ENCODE results near the gene DNAJA3.

The DNAJA3 gene

GRCh38 chr16:4435337-4436067 is 9.8 kb downstream of the DNAJA3 start:
- no peak for DNase-seq

GRCh38 chr16:4437366-4437765 is 11.7 kb downstream of the DNAJA3 start:
- DNase-seq: no peak

DNA sequence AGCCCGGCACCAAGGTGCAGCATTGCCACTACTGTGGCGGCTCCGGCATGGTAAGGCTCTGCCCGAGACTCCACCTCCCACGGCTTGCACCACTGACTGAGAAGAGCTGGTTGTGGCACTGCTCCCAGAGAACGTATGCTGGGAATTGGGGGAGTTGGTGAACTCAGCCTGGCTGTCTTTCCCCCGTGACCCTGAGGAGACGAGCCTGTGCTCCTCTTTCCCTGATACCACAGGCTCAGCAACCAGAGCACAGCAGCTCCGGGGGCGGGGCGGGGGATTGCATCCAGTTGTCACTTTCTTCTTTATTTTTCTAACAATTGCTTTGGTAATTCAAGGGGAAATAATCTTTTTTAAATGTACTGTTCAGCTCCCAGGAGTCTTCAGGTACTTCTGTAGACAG is 16.7 kb downstream of the DNAJA3 start:
- DNase-seq: no peak

- DNase-seq: no peak
Observed at GRCh38 chr16:4443271-4443670, 17.6 kb downstream of the DNAJA3 start.

- no peak for DNase-seq
Observed at GRCh38 chr16:4443986-4444385, 18.3 kb downstream of the DNAJA3 start.

GRCh38 chr16:4450430-4450829 is 24.8 kb downstream of the DNAJA3 start:
- no peak for DNase-seq

DNA sequence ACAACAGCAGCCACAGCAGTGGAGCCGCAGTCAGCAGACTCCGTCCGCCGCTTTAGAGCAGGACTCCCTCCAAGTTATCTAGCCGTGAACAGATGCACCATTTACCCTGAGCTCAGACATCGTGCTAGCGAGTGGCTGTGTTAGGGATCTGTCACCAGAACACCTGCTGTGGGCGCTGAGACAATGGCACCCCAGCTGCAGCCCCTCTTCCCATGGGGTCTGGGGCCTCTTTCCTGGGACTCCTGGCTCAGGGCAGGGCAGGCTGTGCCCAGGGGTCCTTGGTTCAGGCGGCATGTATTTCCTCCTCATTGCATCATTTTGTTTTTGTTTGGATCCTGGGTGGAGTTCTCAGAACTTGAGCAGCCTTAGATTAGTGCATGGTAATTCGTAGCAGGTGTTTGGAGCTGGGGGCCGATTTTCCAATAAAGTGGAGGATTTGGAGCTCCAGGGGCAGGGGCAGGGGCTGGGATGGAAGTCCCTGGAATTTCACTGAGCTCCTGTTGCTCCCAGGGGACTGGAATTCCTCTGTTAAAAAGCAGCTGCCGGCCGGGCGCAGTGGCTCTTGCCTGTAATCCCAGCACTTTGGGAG is 25.4 kb downstream of the DNAJA3 start:
- no peak for DNase-seq

DNA sequence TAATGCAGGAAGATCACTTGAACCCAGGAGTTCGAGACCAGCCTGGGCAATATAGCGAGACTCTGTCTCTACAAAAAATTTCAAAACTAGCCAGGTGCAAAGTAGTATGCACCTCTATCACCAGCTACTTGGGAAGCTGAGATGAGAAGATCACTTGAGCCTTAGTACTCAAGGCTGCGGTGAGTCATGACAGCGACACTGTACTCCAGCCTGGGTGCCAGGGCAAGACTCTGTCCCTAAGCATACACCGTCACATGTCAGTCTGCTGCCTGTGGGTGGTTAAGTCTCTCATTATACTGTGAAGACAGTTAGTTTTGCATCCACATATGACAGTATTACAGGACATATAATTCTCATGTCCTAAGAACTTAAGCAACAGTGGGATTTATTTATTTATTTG is 27.0 kb downstream of the DNAJA3 start:
- no peak for DNase-seq

DNA sequence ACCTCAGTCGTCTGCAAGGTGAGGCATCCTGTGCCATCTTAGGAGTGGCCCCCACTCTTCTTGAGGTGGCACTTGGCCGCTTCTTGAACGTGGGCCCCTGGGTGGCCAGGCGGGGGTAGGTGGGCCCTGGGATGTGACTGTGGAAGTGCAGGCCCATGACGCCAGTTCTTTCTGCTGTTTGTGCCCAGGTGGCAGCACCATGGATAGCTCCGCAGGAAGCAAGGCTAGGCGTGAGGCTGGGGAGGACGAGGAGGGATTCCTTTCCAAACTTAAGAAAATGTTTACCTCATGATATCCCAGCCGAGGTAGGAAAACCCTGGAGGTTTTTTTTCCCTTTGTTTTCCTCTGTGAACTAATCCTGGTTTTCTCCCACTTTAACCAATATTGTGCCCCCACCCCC is 29.0 kb downstream of the DNAJA3 start:
- DNase-seq: no peak

- no peak for DNase-seq
Observed at GRCh38 chr16:4455081-4455480, 29.4 kb downstream of the DNAJA3 start.

GRCh38 chr16:4455951-4456350 is 30.3 kb downstream of the DNAJA3 start:
- no peak for DNase-seq

GRCh38 chr16:4460936-4461249 is 35.2 kb downstream of the DNAJA3 start:
- DNase-seq: no peak

- no peak for DNase-seq
Observed at GRCh38 chr16:4461250-4462085, 35.8 kb downstream of the DNAJA3 start.

DNA sequence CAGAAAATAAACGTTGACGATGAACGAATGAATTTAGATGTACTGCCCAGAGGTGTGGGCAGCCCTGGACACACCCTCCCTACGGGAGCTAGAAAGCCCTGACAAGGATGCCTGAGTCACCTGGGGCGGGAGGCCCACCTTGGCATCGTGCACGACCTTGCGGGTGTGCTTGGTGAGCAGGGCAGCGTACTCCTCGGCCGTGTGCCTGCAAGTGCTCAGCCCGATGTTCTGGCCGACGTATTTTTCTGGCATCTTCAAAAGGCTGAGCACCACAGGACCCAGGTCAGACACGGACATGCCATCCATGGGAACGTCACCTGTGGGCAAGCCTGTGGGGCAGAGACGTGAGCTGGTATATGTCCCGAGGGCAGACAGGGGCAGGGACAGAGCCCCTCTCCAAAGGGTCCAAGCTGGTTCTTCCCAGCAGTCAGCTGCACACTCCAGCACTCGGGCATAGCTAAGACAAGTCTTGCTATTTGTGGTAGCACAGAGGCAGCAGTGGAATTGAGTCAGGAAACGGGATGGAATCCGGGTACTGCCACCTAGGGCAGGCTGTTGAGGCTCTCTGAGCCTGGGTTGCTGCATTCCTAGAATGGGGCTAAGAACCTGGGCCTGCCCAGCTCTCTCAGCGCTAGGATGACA is 38.0 kb downstream of the DNAJA3 start:
- no peak for DNase-seq

DNA sequence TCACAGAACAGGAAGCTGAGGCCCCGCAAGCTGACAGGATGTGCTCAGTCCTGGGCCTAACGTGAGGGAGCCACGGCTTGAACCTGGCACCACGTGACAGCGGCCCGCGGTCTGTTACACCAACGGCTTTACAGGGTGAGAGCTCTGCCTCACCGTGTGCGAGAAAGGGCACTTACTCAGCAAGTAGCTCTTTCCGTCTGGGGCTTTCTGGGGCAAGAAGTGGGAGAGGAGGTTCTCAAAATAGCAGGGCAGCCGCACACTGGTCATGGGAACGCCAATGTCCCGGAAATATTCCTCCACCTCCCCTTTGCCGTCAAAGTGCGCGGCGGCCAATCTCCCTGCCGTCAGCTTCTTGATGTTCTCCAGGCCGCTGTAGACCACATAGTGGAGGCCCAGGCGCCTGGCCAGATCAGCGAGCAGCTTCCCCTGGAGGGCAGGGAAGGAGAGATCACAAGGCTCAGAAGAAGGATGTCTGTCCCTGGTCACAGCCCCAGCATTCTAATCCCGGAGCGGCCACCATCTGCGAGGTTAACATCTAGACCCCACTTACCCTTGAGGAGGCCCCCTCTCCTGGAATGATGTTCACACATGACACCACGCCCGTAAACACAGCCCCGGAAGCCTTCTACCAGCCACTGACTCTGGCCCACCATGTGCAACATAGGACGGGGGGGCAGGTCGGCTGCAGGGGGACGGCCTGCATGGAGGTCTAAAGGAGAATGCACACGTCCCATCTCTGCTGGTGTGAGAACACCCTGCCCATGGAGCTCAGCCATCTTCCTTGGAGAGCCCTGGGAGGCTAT is 40.5 kb downstream of the DNAJA3 start:
- peak; percentile 58 for DNase-seq

GRCh38 chr16:4467916-4468315 is 42.2 kb downstream of the DNAJA3 start:
- no peak for DNase-seq

GRCh38 chr16:4468972-4469371 is 43.3 kb downstream of the DNAJA3 start:
- DNase-seq: no peak

DNA sequence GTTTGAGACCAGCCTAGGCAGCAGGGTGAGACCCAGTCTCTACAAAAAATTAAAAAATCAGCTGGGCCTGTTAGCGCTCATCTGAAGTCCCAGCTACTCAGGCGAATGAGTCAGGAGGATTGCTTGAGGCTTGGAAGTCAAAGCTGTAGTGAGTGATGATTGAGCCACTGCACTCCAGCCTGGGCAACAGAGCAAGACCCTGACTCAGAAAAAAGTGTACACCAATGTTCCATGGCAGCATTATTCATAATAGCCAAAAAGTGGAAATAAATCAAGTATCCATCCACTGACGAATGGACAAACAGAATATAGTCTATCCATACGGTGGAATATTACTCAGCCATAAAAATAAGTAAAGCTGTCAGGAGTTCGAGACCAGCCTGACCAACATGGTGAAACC is 46.2 kb downstream of the DNAJA3 start:
- no peak for DNase-seq

DNA sequence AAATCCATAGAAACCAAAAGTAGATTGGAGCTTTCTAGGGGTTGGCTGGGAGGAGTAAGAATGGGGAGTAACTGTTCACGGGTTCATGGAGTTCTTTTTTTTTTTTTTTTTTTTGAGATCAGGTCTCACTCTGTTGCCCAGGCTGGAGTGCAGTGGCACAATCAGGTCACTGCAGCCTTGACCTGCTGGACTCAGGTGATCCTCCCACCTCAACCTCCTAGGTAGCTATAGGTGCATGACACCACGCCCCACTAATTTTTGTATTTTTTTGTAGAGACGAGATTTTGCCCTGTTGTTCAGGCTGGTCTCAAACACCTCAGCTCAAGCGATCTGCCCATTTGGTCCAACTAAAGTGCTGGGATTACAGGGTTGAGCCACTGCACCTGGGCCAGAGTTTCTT is 47.2 kb downstream of the DNAJA3 start:
- DNase-seq: no peak

- DNase-seq: peak; percentile 96
Observed at GRCh38 chr16:4474192-4474961, 48.7 kb downstream of the DNAJA3 start, which contains the start of gene NMRAL1. Gene NMRAL1, minus strand, starts transcription at chr16:4474625. Its CDS starts 493 bp downstream, at chr16:4474132.

- DNase-seq: peak; percentile 96
Observed at GRCh38 chr16:4475880-4476788, 50.5 kb downstream of the DNAJA3 start, which contains the start of gene HMOX2. Gene HMOX2, plus strand, starts transcription at chr16:4476398. Its CDS starts 29,127 bp downstream, at chr16:4505525.

All from activated CD4-positive, alpha-beta T cell treated with anti-CD3 and anti-CD28 coated beads for 48 hours (primary cell).